Retina (tissue), 1 donor: ENCODE measurements around the gene EPS8L1.
"Not testable (repeated sequence)": the region's sequence is repeated elsewhere in the genome, so short reads cannot be mapped to it uniquely, and the experiment has no call there.

Source experiments
- DNase-seq: peaks from one replicate; pipeline ENCODE4 v3.0.0-alpha.2; 2016

EPS8L1 gene

GRCh38 chr19:55050749-55051532 is 24.7 kb upstream of the EPS8L1 start:
- DNase-seq: no peak

DNA sequence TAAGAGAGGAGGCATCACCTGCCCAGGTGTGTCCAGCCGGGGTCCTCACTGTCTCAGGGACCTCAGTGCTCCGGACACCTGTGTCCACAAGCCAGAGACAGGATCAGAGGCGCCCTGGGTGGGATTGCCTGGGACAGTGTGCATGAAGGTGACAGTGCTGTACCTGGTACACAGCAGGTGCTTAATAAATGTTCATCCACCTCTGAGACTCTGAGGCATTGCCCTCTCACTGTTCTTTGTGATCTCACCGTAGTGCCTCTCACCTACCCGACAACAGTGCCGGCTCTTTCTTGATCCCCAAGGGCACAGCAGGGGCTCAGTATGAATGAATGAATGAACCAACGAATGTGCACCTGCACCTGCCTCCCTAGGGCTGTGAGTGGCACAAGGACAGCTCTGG is 21.9 kb upstream of the EPS8L1 start:
- DNase-seq: no peak

GRCh38 chr19:55056827-55057226 is 18.8 kb upstream of the EPS8L1 start:
- DNase-seq: no peak

DNA sequence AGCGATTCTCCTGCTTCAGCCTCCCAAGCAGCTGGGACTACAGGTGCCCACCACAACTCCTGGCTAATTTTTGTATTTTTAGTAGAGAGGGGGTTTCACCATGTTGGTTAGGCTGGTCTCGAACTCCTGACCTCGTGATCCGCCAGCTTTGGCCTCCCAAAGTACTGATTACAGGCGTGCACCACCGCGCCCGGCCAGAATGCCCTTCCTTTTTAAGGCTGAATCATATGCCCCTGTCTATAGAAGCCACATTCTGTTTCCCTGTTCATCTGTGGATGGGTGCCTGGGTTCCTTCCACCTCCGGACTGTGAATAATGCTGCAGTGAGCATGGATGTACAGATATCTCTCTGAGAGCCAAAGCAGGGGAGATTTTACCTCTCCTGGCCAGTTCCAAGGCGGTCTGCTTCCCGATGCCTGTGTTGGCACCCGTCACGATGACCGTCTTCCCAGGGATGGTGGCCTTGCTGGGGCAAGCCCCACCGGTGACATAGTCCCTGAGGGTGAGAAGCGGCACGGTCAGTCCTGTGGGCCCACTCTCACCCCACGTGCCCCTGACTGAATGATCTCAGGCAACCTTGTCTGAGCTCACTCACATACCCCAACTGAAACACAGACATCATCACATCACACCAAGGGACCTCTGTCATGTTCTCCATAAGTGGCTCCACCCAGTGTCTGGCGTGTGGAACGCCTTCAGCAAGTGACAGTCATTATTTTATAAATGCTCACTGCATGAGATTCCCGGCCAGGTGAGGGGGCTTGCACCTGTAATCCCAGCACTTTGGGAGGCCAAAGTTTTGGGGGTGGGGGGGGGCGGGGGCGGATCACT is 16.7 kb upstream of the EPS8L1 start:
- no peak for DNase-seq

DNA sequence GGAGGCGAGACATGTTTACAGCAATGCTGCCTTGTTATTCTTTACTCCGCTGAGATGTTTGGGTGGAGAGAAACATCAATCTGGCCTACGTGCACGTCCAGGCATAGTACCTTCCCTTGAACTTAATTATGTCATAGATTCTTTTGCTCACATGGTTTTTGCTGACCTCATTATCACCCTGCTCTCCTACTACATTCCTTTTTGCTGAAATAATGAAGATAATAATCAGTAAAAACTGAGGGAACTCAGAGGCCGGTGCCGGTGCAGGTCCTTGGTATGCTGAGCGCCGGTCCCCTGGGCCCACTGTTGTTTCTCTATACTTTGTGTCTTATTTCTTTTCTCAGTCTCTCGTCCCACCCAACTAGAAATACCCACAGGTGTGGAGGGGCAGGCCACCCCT is 15.4 kb upstream of the EPS8L1 start:
- not testable (repeated sequence) for DNase-seq

GRCh38 chr19:55062735-55063491 is 12.8 kb upstream of the EPS8L1 start, which contains the start of gene RDH13:
TSS of gene RDH13 (minus strand) at chr19:55063148. CDS start at chr19:55063032, 116 bp downstream.
- DNase-seq: peak; percentile 94

DNA sequence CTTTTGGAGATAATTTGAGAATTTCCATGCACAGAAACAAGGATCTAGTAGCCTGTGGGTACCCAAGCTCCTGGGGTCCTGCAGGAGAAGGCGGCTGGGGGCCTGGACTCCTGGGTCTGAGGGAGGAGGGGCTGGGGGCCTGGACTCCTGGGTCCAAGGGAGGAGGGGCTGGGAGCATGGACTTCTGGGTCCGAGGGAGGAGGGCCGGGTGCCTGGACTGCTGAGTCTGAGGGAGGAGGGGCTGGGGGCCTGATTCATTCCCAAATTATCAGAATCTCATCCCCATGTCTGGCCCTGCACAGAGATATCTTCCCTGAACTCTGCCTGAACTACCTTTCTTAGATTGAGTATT is 12.2 kb upstream of the EPS8L1 start:
- DNase-seq: no peak

DNA sequence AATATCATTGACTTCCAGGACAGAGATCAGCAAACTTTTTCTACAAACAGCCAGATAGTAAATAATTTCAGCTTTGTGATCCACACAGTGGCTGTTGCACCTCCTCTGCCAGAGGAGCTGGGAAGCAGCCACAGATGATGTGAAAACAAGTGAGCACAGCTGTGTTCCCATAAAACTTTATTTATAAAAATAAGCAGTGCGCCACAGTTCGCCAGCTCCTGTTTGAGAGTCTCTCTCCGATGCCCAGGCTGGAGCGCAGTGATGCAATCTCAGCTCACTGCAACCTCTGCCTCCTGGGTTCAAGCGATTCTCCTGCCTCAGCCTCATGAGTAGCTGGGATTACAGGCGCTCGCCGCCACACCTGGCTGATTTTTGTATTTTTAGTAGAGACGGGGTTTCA is 10.2 kb upstream of the EPS8L1 start:
- not testable (repeated sequence) for DNase-seq

- no peak for DNase-seq
These were observed 9.5 kb upstream of the EPS8L1 start for GRCh38 chr19:55066107-55066709.

DNA sequence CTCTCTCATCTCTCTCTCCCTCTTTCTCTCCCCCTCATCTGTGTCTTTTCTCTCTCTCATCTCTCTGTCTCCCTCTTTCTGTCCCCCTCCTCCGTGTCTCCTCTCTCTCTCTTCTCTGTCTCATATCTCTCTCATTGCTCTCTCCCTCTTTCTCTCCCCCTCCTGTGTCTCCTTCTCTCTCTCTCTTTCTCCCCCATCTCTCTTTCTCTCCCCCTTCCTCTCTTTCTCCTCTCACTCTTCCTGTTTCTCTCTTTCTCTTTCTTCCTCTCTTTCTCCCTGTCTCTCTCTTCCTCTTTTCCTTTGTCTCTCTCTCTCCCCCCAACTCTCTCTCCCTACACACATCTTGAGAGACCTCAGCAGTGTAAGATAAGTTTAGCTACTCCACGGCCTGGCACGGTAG is 7.8 kb upstream of the EPS8L1 start:
- DNase-seq: no peak

DNA sequence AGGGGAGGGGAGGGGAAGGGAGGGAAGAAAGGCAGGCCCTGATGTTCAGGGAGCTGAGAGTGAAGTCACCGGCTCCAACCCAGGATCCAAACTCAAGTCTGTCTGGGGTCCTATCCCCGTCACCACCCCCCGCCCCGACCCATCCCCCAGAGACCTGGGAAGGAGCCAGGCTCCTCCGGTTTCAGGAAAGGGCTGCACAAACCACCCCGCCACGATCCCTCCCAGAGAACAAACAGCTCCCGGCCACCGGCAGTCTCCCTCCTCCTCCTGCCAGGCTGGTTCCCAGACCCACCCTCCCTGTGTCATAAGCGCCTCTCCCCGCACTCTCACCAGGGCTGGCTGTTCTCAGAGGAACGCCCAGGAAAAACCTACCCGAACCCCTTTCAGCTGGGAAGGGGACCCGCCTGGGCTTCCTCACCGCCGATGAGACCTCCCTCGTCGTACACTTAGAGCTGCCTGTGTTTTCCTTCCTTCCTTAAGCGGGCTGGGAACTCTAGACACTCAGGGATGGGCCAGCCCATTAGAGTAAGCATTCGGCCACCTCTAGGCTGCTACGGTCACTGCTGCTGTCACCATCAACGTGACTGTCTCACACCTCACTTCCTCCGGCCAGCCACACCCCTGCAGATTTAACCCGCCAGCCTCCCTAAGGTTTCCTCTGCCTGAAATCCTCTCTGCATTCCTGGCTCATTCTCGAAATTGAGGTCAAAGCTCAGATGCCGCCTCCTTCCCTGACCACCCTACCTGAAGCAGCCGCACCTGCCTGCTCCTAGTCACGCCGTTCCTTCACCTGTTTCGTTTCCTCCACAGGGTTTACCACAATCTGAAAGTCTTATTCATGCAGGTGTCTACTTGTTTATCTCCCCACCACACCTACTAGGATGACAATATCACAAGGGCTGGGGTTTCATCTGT is 6.5 kb upstream of the EPS8L1 start:
- no peak for DNase-seq

DNA sequence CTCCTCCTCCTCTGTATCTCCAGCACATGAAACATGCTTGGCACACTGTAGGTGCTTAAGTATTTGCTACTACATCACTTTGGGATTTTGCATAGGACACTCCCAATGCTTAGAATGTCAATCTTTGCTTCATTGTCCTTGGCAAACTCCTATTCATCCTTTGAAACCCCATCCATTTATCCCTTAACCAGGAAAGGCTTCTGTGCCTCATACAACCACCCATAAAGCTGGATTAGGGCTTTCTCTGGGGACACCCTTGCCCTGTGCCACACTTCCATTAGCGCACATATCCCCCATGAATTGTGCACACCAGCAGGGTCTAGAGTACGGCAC is 5.8 kb upstream of the EPS8L1 start:
- DNase-seq: no peak

DNA sequence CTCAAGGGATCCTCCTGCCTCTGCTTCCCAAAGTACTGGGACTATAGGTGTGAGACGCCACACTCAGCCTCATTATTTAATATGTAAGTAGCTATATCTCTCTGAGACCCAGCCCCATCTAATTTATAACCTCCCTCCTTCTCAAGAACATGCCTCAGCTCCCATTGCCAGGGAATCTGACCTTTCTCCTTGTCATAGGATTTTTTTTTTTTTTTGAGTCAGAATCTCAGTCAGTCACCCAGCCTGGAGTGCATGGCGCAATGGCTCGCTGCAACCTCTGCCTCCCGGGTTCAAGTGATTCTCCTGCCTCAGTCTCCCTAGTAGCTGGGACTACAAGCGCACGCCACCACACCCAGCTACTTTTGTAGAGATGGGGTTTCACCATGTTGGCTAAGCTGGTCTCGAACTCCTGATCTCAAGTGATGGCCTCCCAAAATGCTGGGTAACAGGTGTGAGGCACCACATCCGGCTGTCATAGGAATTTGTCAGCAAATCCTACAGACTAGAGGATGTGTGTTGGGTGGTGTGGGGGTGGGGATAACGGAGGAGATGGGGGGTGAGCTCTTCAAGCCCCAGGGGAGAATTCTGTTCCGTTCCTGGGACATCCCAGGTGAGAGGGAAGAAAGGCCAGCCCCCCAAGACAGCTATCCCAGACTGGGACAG is 5.1 kb upstream of the EPS8L1 start:
- no peak for DNase-seq

DNA sequence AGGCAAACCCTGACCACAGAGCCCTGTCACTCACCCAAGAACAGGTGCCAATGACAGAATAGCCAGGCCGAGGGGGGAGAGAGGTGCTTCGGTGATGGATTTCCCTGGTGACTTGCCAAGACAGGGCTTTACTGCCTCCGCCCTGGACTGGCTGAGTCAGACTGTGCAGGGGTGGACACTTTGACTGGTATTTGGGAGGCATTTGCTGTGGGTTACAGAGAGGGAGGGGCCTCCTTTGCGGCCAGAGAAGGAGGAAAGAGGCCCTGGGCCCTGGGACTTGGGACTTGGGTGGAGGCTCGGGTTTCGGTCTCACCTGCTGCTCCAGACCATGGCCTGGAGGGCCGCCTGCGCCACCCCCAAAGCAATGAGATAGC is 4.6 kb upstream of the EPS8L1 start:
- no peak for DNase-seq

DNA sequence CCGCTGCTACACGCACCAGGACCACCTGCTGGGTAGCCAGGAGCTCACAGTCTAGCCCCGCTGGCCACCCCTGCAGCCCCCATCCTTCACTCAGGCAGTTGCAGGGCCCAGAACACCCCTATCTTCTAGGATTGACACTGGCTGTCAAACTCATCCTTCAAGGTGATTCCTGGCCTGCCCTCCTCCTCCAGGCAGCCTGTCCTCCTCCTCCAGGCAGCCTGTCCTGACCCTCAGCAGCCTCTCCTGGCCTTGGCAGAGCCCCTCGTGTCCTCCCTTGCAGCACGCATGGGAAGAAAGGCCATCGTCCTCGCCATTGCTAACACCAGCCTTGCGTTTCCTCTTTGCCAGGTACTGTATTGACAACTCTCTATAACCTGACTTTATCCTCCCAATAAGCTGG is 3.8 kb upstream of the EPS8L1 start:
- no peak for DNase-seq

DNA sequence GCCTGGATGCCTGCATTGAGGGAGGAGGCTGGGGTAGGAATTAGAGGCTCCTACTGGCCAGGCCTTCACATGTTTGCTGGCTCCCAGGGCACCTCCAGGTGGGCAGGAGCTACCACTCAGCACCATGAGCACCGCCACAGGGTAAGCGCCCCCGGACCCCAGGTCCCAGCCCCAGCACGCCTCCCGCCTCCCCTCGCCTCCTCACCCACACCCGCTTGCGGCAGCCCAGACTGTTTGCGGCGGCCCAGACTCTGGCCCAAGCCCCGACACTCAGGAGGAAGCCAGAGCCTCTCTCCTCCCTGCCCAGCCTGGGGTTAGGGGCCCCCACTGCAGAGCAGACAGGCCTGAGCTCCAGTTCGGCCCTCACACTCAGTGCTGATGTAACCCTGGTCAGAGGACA is 652 bp downstream of the EPS8L1 start:
- no peak for DNase-seq

GRCh38 chr19:55077106-55077505 is 1.4 kb downstream of the EPS8L1 start:
- no peak for DNase-seq

- DNase-seq: no peak
These were observed 3.3 kb downstream of the EPS8L1 start for GRCh38 chr19:55078996-55079395.

- no peak for DNase-seq
These were observed 3.9 kb downstream of the EPS8L1 start for GRCh38 chr19:55079400-55080038.

GRCh38 chr19:55080121-55080967 is 4.7 kb downstream of the EPS8L1 start:
- DNase-seq: peak; percentile 68
